Peyer's patch (tissue), 4 donors: ENCODE measurements around the gene NOB1.

Experiments
- POLR2A ChIP-seq, 2 donors: fragments of 450-650 bp; IDR thresholded peaks; one replicate each; pipeline ENCODE4 v1.5.1; 2017; ENCODE audit warnings: antibody characterized with exemption in 2 of 2, mild to moderate bottlenecking in 2 of 2, moderate library complexity in 2 of 2
- TF ChIP-seq, protein P1 (sequence below), 6 experiments: fragments of 450-650 bp in 4 of 6; fragments of 200-600 bp in 2 of 6; sonication (generic) in 1 of 6; IDR thresholded peaks; one replicate each; pipeline ENCODE4 v1.5.1; 2017 to 2019; ENCODE audit warnings: antibody characterized with exemption in 6 of 6, mild to moderate bottlenecking in 3 of 6, moderate library complexity in 1 of 6

DNA sequence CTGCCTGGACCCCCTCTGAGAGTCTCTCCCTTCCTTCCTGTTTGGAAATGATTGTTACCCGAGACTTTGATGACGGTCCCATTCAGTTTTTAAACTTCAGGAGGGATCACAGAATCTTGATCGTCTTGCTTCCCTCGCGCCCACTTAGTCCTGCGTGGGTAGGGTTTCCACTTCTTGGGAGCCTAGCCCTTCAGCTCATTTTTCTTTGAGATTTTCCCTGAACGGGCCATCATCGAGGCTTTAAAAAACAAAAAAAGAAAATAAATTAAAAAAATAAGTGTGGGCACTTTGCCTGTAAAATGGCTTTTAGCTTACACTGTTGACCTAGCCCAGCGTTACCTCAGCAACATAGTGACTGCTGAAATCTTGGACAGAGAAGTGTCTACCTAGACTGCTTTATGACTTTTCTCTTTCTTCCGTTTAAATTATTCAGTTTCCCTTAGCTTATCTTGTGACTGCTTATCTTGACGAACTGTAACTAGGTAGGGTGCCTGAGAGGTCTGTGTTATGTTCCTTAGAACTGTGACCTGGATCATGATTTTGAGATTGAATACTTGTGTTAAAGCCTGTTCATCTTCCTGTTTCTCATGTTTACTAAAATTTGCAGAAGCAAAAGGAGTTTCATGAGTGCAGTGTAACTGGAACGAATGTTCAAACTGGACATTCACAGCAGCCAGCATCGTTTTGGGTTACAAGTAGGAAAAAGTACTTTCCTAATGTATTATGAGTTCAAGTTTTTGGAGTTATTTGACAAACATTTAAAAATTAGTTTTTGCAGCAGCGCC is 8.3 kb upstream of the NOB1 start:
- TF ChIP-seq, protein P1, sequence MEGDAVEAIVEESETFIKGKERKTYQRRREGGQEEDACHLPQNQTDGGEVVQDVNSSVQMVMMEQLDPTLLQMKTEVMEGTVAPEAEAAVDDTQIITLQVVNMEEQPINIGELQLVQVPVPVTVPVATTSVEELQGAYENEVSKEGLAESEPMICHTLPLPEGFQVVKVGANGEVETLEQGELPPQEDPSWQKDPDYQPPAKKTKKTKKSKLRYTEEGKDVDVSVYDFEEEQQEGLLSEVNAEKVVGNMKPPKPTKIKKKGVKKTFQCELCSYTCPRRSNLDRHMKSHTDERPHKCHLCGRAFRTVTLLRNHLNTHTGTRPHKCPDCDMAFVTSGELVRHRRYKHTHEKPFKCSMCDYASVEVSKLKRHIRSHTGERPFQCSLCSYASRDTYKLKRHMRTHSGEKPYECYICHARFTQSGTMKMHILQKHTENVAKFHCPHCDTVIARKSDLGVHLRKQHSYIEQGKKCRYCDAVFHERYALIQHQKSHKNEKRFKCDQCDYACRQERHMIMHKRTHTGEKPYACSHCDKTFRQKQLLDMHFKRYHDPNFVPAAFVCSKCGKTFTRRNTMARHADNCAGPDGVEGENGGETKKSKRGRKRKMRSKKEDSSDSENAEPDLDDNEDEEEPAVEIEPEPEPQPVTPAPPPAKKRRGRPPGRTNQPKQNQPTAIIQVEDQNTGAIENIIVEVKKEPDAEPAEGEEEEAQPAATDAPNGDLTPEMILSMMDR (IDR thresholded peaks at IDR 0.05) = no peak
- no peak for TF ChIP-seq POLR2A (IDR thresholded peaks at IDR 0.05)
